NB4 (cell line): Measurements from ENCODE around the gene PNPLA2.

ENCODE experiments used
- CTCF ChIP-seq: IDR thresholded peaks from one replicate; pipeline ENCODE4 v1.5.1; 2012; ENCODE audit warnings: low read depth, low read length
- MAX ChIP-seq: IDR thresholded peaks from 2 replicates; pipeline ENCODE4 v1.6.1; 2011; ENCODE audit warnings: low read depth, low read length
- MYC ChIP-seq: IDR thresholded peaks from 2 replicates; pipeline ENCODE4 v1.6.1; 2011; ENCODE audit warnings: low read depth, low read length
- POLR2A ChIP-seq: IDR thresholded peaks from 2 replicates; pipeline ENCODE4 v1.6.1; 2011; ENCODE audit warnings: mild to moderate bottlenecking; ENCODE audit not compliant: insufficient read length; ENCODE audit errors: extremely low read depth

DNA sequence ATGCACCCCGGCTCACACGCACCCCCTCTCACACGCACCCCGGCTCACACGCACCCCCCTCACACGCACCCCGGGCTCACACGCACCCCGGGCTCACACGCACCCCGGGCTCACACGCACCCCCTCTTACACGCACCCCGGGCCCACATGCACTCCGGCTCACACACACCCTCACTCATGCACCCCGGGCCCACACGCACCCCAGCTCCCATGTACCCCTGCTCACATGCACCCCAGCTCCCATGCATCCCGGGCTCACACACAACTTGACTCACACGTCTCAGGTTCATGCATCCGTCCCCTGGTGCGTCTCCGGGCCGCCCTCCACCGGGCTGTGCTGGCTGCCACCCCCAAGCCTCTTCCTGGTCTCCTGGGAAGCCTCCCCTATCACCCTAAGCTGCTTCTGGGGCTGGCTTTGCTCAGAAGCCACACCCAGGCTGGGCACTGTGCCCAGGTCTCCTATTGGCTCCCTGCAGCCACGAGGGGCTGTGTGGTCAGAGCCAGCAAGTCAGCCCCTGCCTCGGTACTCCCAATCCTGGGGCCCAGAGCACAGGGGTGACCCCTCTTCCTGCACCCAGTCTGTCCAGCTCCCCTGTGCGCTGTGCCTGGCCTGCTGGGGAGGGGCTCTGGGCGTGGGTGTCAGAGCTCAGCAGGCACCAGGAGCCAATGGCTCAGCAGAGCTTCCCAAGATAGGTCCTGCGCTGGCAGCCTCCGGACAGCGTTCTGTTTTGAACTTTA lies 40.8 kb downstream of the PNPLA2 start:
- no peak for TF ChIP-seq POLR2A
- no peak for TF ChIP-seq MAX
- TF ChIP-seq CTCF, result no peak
- TF ChIP-seq MYC, result no peak
